PC-3 (cell line): ENCODE measurements around the gene FZD10. TPM values are rescaled to one million over a fixed set of nuclear protein-coding genes. Genes with fewer than 3 reads are reported as not detected.

Experiments
- ATAC-seq: fragments of 200-7000 bp; cut with Tn5 transposase; 2 replicates; pipeline ENCODE4 v1.9.1; 2020; ENCODE audit warnings: mild to moderate bottlenecking, moderate library complexity
- BruUV-seq: library from RNA; stranded (reverse); fragments of 400-500 nt; replicated peaks from 2 replicates; lab custom pipeline; 2021; lab: Mats Ljungman, UMichigan
- CTCF ChIA-PET: fragments of 300-600 bp; sonication (Branson Sonifier 250); formaldehyde crosslinking; loops from one replicate; lab custom pipeline; 2022; ENCODE audit warnings: antibody characterized with exemption; lab: Charles Lee
- POLR2A ChIA-PET: fragments of 300-600 bp; sonication (Branson Sonifier 250); formaldehyde crosslinking; loops from one replicate; lab custom pipeline; 2022; ENCODE audit warnings: antibody characterized with exemption; ENCODE audit not compliant: unreplicated experiment; lab: Charles Lee
- DNase-seq: peaks from one replicate; pipeline ENCODE4 v3.0.0-alpha.2; 2015
- H2AFZ ChIP-seq: fragments of 300-600 bp; sonication (generic); 2 replicates; pipeline ENCODE4 v1.6.0; 2016; ENCODE audit warnings: antibody characterized with exemption, low read length
- H3F3A ChIP-seq: fragments of 300-600 bp; sonication (generic); one replicate; pipeline ENCODE4 v1.6.0; 2017; ENCODE audit warnings: antibody characterized with exemption, low read length, control low read depth, mild to moderate bottlenecking; ENCODE audit not compliant: unreplicated experiment
- H3K27ac ChIP-seq: fragments of 300-600 bp; sonication (generic); 2 replicates; pipeline ENCODE4 v1.5.1; 2016; ENCODE audit warnings: mild to moderate bottlenecking, low read length
- H3K27me3 ChIP-seq: fragments of 300-600 bp; sonication (generic); 2 replicates; pipeline ENCODE4 v1.6.1; 2016; ENCODE audit warnings: low read length, mixed read lengths
- H3K36me3 ChIP-seq: fragments of 300-600 bp; sonication (generic); 2 replicates; pipeline ENCODE4 v1.6.1; 2016; ENCODE audit warnings: low read depth, mixed run types, low read length, mixed read lengths
- H3K4me1 ChIP-seq: fragments of 300-600 bp; sonication (generic); 2 replicates; pipeline ENCODE4 v1.5.1; 2016; ENCODE audit warnings: low read length; ENCODE audit not compliant: insufficient read depth
- H3K4me2 ChIP-seq: fragments of 300-600 bp; sonication (generic); 2 replicates; pipeline ENCODE4 v1.6.0; 2016; ENCODE audit warnings: low read length
- H3K4me3 ChIP-seq: fragments of 300-600 bp; sonication (generic); 2 replicates; pipeline ENCODE4 v1.5.1; 2016; ENCODE audit warnings: mild to moderate bottlenecking, low read length, mixed read lengths
- H3K79me2 ChIP-seq: fragments of 300-600 bp; sonication (generic); 2 replicates; pipeline ENCODE4 v1.6.1; 2017; ENCODE audit warnings: low read length, mixed read lengths
- H3K9ac ChIP-seq: fragments of 300-600 bp; sonication (generic); 2 replicates; pipeline ENCODE4 v1.6.0; 2016; ENCODE audit warnings: mild to moderate bottlenecking, low read length
- H3K9me2 ChIP-seq: fragments of 300-600 bp; sonication (generic); replicated peaks from 2 replicates; pipeline ENCODE4 v1.6.1; 2016; ENCODE audit warnings: mixed run types, low read length, mixed read lengths
- H3K9me3 ChIP-seq: fragments of 300-600 bp; sonication (generic); 2 replicates; pipeline ENCODE4 v1.6.1; 2016; ENCODE audit warnings: low read length, mixed read lengths
- H4K20me1 ChIP-seq: fragments of 300-600 bp; sonication (generic); 2 replicates; pipeline ENCODE4 v1.6.1; 2016; ENCODE audit warnings: low read length, mixed read lengths
- CTCF ChIP-seq: fragments of 300-600 bp; sonication (generic); conservative IDR thresholded peaks from 2 replicates; pipeline ENCODE4 v1.5.1; 2017; ENCODE audit warnings: antibody characterized with exemption, low read depth, mild to moderate bottlenecking, low read length
- EZH2 ChIP-seq: fragments of 300-600 bp; sonication (generic); IDR thresholded peaks from one replicate; pipeline ENCODE4 v1.6.1; 2017; ENCODE audit warnings: antibody characterized with exemption, mild to moderate bottlenecking, low read length; ENCODE audit not compliant: unreplicated experiment
- EZH2phosphoT487 ChIP-seq: fragments of 300-600 bp; sonication (generic); IDR thresholded peaks from 2 replicates; pipeline ENCODE4 v1.6.1; 2018; ENCODE audit warnings: mild to moderate bottlenecking, antibody characterized with exemption, low read length, borderline replicate concordance
- intact Hi-C: fragments of 100-400 bp; cut with micrococcal nuclease; formaldehyde crosslinking; loops from 2 replicates; pipeline ENCODE4 v1.9.0; 2023
- total RNA-seq: library from RNA; depleted of rRNA; stranded (reverse); fragments of >200 nt; gene quantifications from 2 replicates; pipeline ENCODE4 v1.2.3, GENCODE V29; 2014

The FZD10 gene
- total RNA-seq, 1 experiment from 2014 or later, result not detected

- Histone ChIP-seq H4K20me1 (no peaks in the 10 kb centered on the region), H3K4me2 (no peak overlapping the region), H3K9me3 (no peaks in the 10 kb centered on the region), H3K9me2 (no peaks in the 10 kb centered on the region), H3K27ac (no peak overlapping the region), H3K27me3 (peaks cover 36% of the 10 kb centered on the region; the same call in 1 of the 2 replicates), H3K36me3 (no peaks in the 10 kb centered on the region), H3K4me1 (no peaks in the 10 kb centered on the region), H2AFZ (no peak overlapping the region), H3K4me3 (no peak overlapping the region), H3F3A (no peaks in the 10 kb centered on the region), H3K79me2 (no peaks in the 10 kb centered on the region), H3K9ac (no peak overlapping the region)
- ChIA-PET POLR2A (no interaction called here), CTCF (no interaction called here)
- no TSS peak for BruUV-seq
- DNase-seq (no peak), ATAC-seq (no peak)
- intact Hi-C loops, result no loop called here
- TF ChIP-seq EZH2phosphoT487 (no peak), EZH2 (no peak)
These were observed 5.5 kb upstream of the FZD10 start for GRCh38 chr12:130156652-130157275.

- ATAC-seq, result no peak
- POLR2A ChIA-PET, result no interaction called here
- no peak for TF ChIP-seq CTCF
- no peak for TF ChIP-seq EZH2
- TF ChIP-seq EZH2phosphoT487, result no peak
- DNase-seq, result no peak
- Histone ChIP-seq H3K9me2 (no peaks in the 10 kb centered on the region), H4K20me1 (no peaks in the 10 kb centered on the region), H3K36me3 (no peaks in the 10 kb centered on the region), H3K9ac (no peak overlapping the region), H3K79me2 (no peaks in the 10 kb centered on the region), H3K27ac (no peak overlapping the region), H3K9me3 (no peaks in the 10 kb centered on the region), H2AFZ (no peak overlapping the region), H3F3A (no peaks in the 10 kb centered on the region), H3K4me3 (no peak overlapping the region), H3K4me1 (no peaks in the 10 kb centered on the region), H3K4me2 (no peak overlapping the region), H3K27me3 (peaks cover 36% of the 10 kb centered on the region; the same call in 1 of the 2 replicates)
- no TSS peak for BruUV-seq
- CTCF ChIA-PET, result no interaction called here
- intact Hi-C loops, result no loop called here
These were observed 4.1 kb upstream of the FZD10 start for GRCh38 chr12:130157998-130158753.

- Histone ChIP-seq H3K9ac (no peak overlapping the region), H3K4me1 (no peaks in the 10 kb centered on the region), H3K79me2 (no peaks in the 10 kb centered on the region), H3F3A (no peaks in the 10 kb centered on the region), H3K9me3 (no peaks in the 10 kb centered on the region), H3K4me3 (no peak overlapping the region), H3K9me2 (no peaks in the 10 kb centered on the region), H3K27me3 (peaks cover 36% of the 10 kb centered on the region; the same call in 1 of the 2 replicates), H3K36me3 (no peaks in the 10 kb centered on the region), H4K20me1 (no peaks in the 10 kb centered on the region), H3K27ac (no peak overlapping the region), H3K4me2 (no peak overlapping the region), H2AFZ (no peak overlapping the region)
- POLR2A ChIA-PET, result no interaction called here
- intact Hi-C loops, result no loop called here
- TF ChIP-seq EZH2, result no peak
- TF ChIP-seq EZH2phosphoT487, result no peak
- TF ChIP-seq CTCF, result no peak
- CTCF ChIA-PET, result no interaction called here
- DNase-seq, result no peak
- ATAC-seq, result no peak
- no TSS peak for BruUV-seq
These were observed 3.6 kb upstream of the FZD10 start for GRCh38 chr12:130158754-130159059.
